HAP-1 (cell line): ENCODE data around the gene SUV39H1.
A peak's percentile ranks its signal among the peaks of the same experiment; 100 is the strongest.
"Not testable (repeated sequence)": the region's sequence is repeated elsewhere in the genome, so short reads cannot be mapped to it uniquely, and the experiment has no call there.

Experiments
- DNase-seq, 2 experiments: peaks; one replicate each; pipeline ENCODE4 v3.0.0-alpha.2; 2016 to 2020; ENCODE audit warnings: low spot score in 2 of 2
- H3K27me3 ChIP-seq: fragments of 250-450 bp; sonication (Bioruptor Pico); 2 replicates; pipeline ENCODE4 v1.5.1; 2020; ENCODE audit warnings: low read depth, mild to moderate bottlenecking, moderate library complexity
- H3K36me3 ChIP-seq: fragments of 250-450 bp; sonication (Bioruptor Pico); replicated peaks from 2 replicates; pipeline ENCODE4 v1.5.1; 2020; ENCODE audit warnings: mild to moderate bottlenecking
- H3K4me1 ChIP-seq: fragments of 250-450 bp; sonication (Bioruptor Pico); 2 replicates; pipeline ENCODE4 v1.5.1; 2020; ENCODE audit warnings: mild to moderate bottlenecking
- H3K4me3 ChIP-seq: fragments of 250-450 bp; sonication (Bioruptor Pico); 2 replicates; pipeline ENCODE4 v1.5.1; 2020; ENCODE audit warnings: mild to moderate bottlenecking, moderate library complexity
- H3K9me3 ChIP-seq: fragments of 250-450 bp; sonication (Bioruptor Pico); 2 replicates; pipeline ENCODE4 v1.5.1; 2020; ENCODE audit warnings: mild to moderate bottlenecking, moderate library complexity
- in situ Hi-C: fragments of 300-500 bp; cut with MboI; formaldehyde crosslinking; loops from 3 replicates; pipeline ENCODE4 v1.14.3; 2020; ENCODE audit warnings: low sequenced_read_pairs, inconsistent platforms, mixed read lengths

Gene SUV39H1

GRCh38 chrX:48696301-48696908 is at the start of gene SUV39H1:
Gene SUV39H1 (plus strand): TSS chrX:48696734. CDS start chrX:48696785, 51 bp downstream.
- Histone ChIP-seq H3K36me3 (peaks cover 33% of the 10 kb centered on the region), H3K4me3 (peak within 1 kb of the TSS; percentile 72), H3K27me3 (no peaks in the 10 kb centered on the region), H3K9me3 (no peaks in the 10 kb centered on the region), H3K4me1 (peaks cover 14% of the 10 kb centered on the region)
- peak; percentile 91 to 94 for DNase-seq
- in situ Hi-C loops, result no loop called here

- Histone ChIP-seq H3K4me1 (no peaks in the 10 kb centered on the region), H3K36me3 (no peaks in the 10 kb centered on the region), H3K4me3 (no peak overlapping the region), H3K27me3 (no peaks in the 10 kb centered on the region), H3K9me3 (no peaks in the 10 kb centered on the region)
- in situ Hi-C loops, result no loop called here
- DNase-seq, result peak; percentile 32 to 33
Measured at GRCh38 chrX:48648336-48648751, 48.2 kb upstream of the SUV39H1 start.

- H3K36me3 ChIP-seq, result no peaks in the 10 kb centered on the region
- no peaks in the 10 kb centered on the region for H3K27me3 ChIP-seq
- H3K4me3 ChIP-seq, result no peak overlapping the region
- no peak for DNase-seq
- in situ Hi-C loops, result no loop called here
- H3K9me3 ChIP-seq, result no peaks in the 10 kb centered on the region
- H3K4me1 ChIP-seq, result no peaks in the 10 kb centered on the region
Measured at GRCh38 chrX:48649102-48649501, 47.4 kb upstream of the SUV39H1 start.

GRCh38 chrX:48652055-48652579 is 44.4 kb upstream of the SUV39H1 start:
- H3K4me1 ChIP-seq, H3K36me3 ChIP-seq, H3K9me3 ChIP-seq, H3K4me3 ChIP-seq, in situ Hi-C loops, DNase-seq, H3K27me3 ChIP-seq: not testable (repeated sequence)

- H3K4me1 ChIP-seq, H3K27me3 ChIP-seq, H3K4me3 ChIP-seq, DNase-seq, H3K36me3 ChIP-seq, in situ Hi-C loops, H3K9me3 ChIP-seq: not testable (repeated sequence)
Measured at GRCh38 chrX:48654746-48655145, 41.8 kb upstream of the SUV39H1 start.

- in situ Hi-C loops, H3K27me3 ChIP-seq, DNase-seq, H3K36me3 ChIP-seq, H3K9me3 ChIP-seq, H3K4me3 ChIP-seq, H3K4me1 ChIP-seq: not testable (repeated sequence)
Measured at GRCh38 chrX:48659686-48660085, 36.8 kb upstream of the SUV39H1 start.

- in situ Hi-C loops, result no loop called here
- no peak for DNase-seq
- Histone ChIP-seq H3K36me3 (no peaks in the 10 kb centered on the region), H3K27me3 (no peaks in the 10 kb centered on the region), H3K4me3 (no peak overlapping the region), H3K4me1 (no peaks in the 10 kb centered on the region), H3K9me3 (no peaks in the 10 kb centered on the region; the same call in 1 of the 2 replicates)
Measured at GRCh38 chrX:48663241-48663640, 33.3 kb upstream of the SUV39H1 start.

- Histone ChIP-seq H3K4me3 (no peak overlapping the region), H3K36me3 (no peaks in the 10 kb centered on the region), H3K4me1 (no peaks in the 10 kb centered on the region), H3K9me3 (no peaks in the 10 kb centered on the region; the same call in 1 of the 2 replicates), H3K27me3 (no peaks in the 10 kb centered on the region)
- in situ Hi-C loops, result no loop called here
- DNase-seq, result no peak
Measured at GRCh38 chrX:48664156-48664555, 32.4 kb upstream of the SUV39H1 start.

- no peaks in the 10 kb centered on the region for H3K27me3 ChIP-seq
- DNase-seq, result no peak
- H3K4me3 ChIP-seq, result no peak overlapping the region
- H3K9me3 ChIP-seq, result no peaks in the 10 kb centered on the region; the same call in 1 of the 2 replicates
- no peaks in the 10 kb centered on the region for H3K4me1 ChIP-seq
- H3K36me3 ChIP-seq, result no peaks in the 10 kb centered on the region
- in situ Hi-C loops, result no loop called here
Measured at GRCh38 chrX:48665991-48666390, 30.5 kb upstream of the SUV39H1 start.

GRCh38 chrX:48666649-48667048 is 29.9 kb upstream of the SUV39H1 start:
- no peaks in the 10 kb centered on the region for H3K36me3 ChIP-seq
- H3K4me1 ChIP-seq, result no peaks in the 10 kb centered on the region
- H3K9me3 ChIP-seq, result no peaks in the 10 kb centered on the region
- no peak overlapping the region for H3K4me3 ChIP-seq
- no peaks in the 10 kb centered on the region for H3K27me3 ChIP-seq
- in situ Hi-C loops, result no loop called here
- no peak for DNase-seq

GRCh38 chrX:48667509-48667908 is 29.0 kb upstream of the SUV39H1 start:
- Histone ChIP-seq H3K27me3 (no peaks in the 10 kb centered on the region), H3K36me3 (no peaks in the 10 kb centered on the region), H3K4me1 (no peaks in the 10 kb centered on the region), H3K9me3 (no peaks in the 10 kb centered on the region), H3K4me3 (no peak overlapping the region)
- DNase-seq, result no peak
- in situ Hi-C loops, result no loop called here

- H3K4me1 ChIP-seq, in situ Hi-C loops, H3K9me3 ChIP-seq, DNase-seq, H3K4me3 ChIP-seq, H3K27me3 ChIP-seq, H3K36me3 ChIP-seq: not testable (repeated sequence)
Measured at GRCh38 chrX:48668187-48668586, 28.3 kb upstream of the SUV39H1 start.

GRCh38 chrX:48676106-48676892 is 20.2 kb upstream of the SUV39H1 start:
- peak; percentile 94 to 96 for DNase-seq
- peaks cover 14% of the 10 kb centered on the region for H3K4me1 ChIP-seq
- no peaks in the 10 kb centered on the region for H3K27me3 ChIP-seq
- no peaks in the 10 kb centered on the region for H3K9me3 ChIP-seq
- no peaks in the 10 kb centered on the region for H3K36me3 ChIP-seq
- peak overlapping the region; percentile 86 for H3K4me3 ChIP-seq
- in situ Hi-C loops, result no loop called here

GRCh38 chrX:48676893-48677270 is 19.7 kb upstream of the SUV39H1 start:
- Histone ChIP-seq H3K36me3 (no peaks in the 10 kb centered on the region), H3K27me3 (no peaks in the 10 kb centered on the region), H3K4me3 (peak overlapping the region; percentile 86), H3K4me1 (peaks cover 14% of the 10 kb centered on the region), H3K9me3 (no peaks in the 10 kb centered on the region)
- peak in 1 of 2 experiments; percentile 38 for DNase-seq
- in situ Hi-C loops, result no loop called here
